Suprapubic skin (tissue), 4 donors: ENCODE results near the gene PAK1IP1. TPM values are rescaled to one million over a fixed set of nuclear protein-coding genes. Genes with fewer than 3 reads are reported as not detected.
"Not testable (repeated sequence)": the region's sequence is repeated elsewhere in the genome, so short reads cannot be mapped to it uniquely, and the experiment has no call there.

Experiments used
- DNase-seq, 2 donors: peaks; one replicate each; pipeline ENCODE4 v3.0.0-alpha.2; 2019; ENCODE audit warnings: low spot score in 2 of 2
- H3K27ac ChIP-seq: fragments of 200-600 bp; sonication (generic); one replicate; pipeline ENCODE4 v1.5.1; 2019
- H3K27me3 ChIP-seq: fragments of 200-600 bp; sonication (generic); one replicate; pipeline ENCODE4 v1.5.1; 2019
- H3K36me3 ChIP-seq: fragments of 200-600 bp; sonication (generic); one replicate; pipeline ENCODE4 v1.5.1; 2019
- H3K4me1 ChIP-seq: fragments of 200-600 bp; sonication (generic); one replicate; pipeline ENCODE4 v1.5.1; 2019
- H3K4me3 ChIP-seq: fragments of 200-600 bp; sonication (generic); one replicate; pipeline ENCODE4 v1.5.1; 2019; ENCODE audit warnings: mild to moderate bottlenecking
- H3K9me3 ChIP-seq: fragments of 200-600 bp; sonication (generic); one replicate; pipeline ENCODE4 v1.5.1; 2019
- EP300 ChIP-seq: sonication (generic); formaldehyde crosslinking; IDR thresholded peaks from one replicate; pipeline ENCODE4 v1.6.1; 2017; ENCODE audit warnings: antibody characterized with exemption
- POLR2A ChIP-seq, 2 donors: fragments of 450-650 bp; IDR thresholded peaks; one replicate each; pipeline ENCODE4 v1.6.1; 2017; ENCODE audit warnings: antibody characterized with exemption in 2 of 2, mild to moderate bottlenecking in 2 of 2, moderate library complexity in 2 of 2
- POLR2AphosphoS5 ChIP-seq, 3 donors: sonication (generic); formaldehyde crosslinking; IDR thresholded peaks; one replicate each; pipeline ENCODE4 v1.6.1; 2017; ENCODE audit warnings: antibody characterized with exemption in 3 of 3
- WGBS: methylation state at CpG from one replicate; pipeline ENCODE4 v1.1.5; 2018; 5-methylcytosine and 5-hydroxymethylcytosine counted together
- total RNA-seq, 4 donors: library from RNA; depleted of rRNA; stranded (reverse); fragments of >200 nt; gene quantifications; one replicate each; pipeline ENCODE4 v1.1.0, GENCODE V29; 2016
- TF ChIP-seq, protein P1 (sequence below), 2 donors: fragments of 200-600 bp in 1 of 2; fragments of 450-650 bp in 1 of 2; sonication (generic) in 1 of 2; IDR thresholded peaks; one replicate each; pipeline ENCODE4 v1.5.1; 2016 to 2019; ENCODE audit warnings: antibody characterized with exemption in 2 of 2, mild to moderate bottlenecking in 1 of 2, moderate library complexity in 1 of 2

The PAK1IP1 gene, protein sequence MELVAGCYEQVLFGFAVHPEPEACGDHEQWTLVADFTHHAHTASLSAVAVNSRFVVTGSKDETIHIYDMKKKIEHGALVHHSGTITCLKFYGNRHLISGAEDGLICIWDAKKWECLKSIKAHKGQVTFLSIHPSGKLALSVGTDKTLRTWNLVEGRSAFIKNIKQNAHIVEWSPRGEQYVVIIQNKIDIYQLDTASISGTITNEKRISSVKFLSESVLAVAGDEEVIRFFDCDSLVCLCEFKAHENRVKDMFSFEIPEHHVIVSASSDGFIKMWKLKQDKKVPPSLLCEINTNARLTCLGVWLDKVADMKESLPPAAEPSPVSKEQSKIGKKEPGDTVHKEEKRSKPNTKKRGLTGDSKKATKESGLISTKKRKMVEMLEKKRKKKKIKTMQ
- 10 to 100 TPM in 3 of 4 donors, 1 to 10 TPM in 1; 8.8 to 17.5 (median 13.4) TPM for total RNA-seq

DNA sequence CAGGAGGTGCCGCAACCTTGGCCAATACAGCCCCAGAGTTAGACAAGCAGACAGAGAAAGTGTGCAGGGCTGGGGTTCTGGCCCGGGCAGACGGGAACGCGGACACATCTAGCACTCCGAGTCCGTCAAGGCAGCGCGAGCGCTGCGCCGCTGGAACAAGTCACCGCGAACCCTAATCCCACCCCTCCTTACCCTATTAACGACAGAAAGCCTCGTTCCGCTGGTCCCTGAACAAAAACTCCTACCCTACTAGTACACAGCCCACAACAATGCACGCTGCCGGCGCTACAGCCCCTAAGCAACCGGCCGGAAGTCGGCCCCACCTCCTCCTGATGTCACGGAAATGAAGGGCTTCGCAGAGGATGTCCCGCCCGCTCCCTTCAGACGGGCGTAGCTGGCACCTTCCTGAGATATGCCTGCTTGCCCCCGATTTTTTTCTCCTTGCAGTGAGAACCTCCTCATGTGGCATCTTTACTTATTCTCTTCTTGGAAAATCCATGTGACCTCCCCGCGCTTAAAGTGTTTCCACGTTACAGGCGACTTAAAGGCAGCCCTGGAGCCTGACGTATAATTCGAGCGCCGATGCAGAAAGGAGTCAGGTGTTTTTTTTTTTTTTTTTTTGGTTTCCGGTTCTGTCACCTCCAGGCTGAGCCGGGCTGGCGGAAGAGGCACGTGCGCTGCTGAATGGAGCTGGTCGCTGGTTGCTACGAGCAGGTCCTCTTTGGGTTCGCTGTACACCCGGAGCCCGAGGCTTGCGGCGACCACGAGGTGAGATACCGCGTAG, at the start of gene PAK1IP1, which contains the start of gene C6orf52:
PAK1IP1 (plus strand) TSS at position 671 of the 784 bp plus-strand sequence; CDS start at position 685, 14 bp downstream.
C6orf52 (minus strand) TSS at position 315 of the 784 bp plus-strand sequence. CDS start 7,066 bp downstream, outside the sequence.
- TF ChIP-seq, protein P1, sequence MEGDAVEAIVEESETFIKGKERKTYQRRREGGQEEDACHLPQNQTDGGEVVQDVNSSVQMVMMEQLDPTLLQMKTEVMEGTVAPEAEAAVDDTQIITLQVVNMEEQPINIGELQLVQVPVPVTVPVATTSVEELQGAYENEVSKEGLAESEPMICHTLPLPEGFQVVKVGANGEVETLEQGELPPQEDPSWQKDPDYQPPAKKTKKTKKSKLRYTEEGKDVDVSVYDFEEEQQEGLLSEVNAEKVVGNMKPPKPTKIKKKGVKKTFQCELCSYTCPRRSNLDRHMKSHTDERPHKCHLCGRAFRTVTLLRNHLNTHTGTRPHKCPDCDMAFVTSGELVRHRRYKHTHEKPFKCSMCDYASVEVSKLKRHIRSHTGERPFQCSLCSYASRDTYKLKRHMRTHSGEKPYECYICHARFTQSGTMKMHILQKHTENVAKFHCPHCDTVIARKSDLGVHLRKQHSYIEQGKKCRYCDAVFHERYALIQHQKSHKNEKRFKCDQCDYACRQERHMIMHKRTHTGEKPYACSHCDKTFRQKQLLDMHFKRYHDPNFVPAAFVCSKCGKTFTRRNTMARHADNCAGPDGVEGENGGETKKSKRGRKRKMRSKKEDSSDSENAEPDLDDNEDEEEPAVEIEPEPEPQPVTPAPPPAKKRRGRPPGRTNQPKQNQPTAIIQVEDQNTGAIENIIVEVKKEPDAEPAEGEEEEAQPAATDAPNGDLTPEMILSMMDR (IDR thresholded peaks at IDR 0.05) = no peak
- TF ChIP-seq POLR2A (IDR thresholded peaks at IDR 0.05) (peak; percentile 50 to 76), POLR2AphosphoS5 (IDR thresholded peaks at IDR 0.05) (peak; percentile 57 to 92 (median 83)), EP300 (no peak)
- H3K9me3 ChIP-seq = no peaks in the 10 kb centered on the region
- peaks cover 39% of the 10 kb centered on the region for H3K4me1 ChIP-seq

DNA sequence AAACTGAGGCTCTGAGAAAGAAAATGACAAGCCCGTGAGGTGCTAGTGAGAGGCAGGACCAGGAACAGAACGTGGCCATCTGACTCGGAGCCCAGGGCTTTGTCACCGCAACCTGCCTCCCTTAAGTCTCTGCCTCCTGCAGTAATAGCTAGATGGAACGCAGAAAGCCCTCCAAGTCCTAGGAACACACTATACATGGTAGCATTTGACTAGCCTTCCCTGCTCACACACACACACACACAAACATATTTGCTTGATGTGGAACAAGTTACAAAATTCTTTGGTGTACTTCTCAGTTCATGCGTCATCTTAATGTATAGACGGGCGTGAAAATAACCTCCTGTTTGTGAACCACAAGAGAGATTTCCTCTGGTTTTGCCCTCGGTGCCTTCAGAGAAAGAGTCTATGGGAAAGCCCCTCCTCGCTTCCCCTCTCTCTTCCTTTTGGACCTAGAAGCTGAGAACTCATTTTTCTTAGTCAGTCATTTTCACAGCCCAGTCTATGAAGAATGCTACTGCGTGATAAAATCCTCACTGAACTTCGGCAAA, 39.2 kb upstream of the PAK1IP1 start:
- DNase-seq = no peak
- TF ChIP-seq EP300 = no peak
- no peak for TF ChIP-seq POLR2A (IDR thresholded peaks at IDR 0.05)
- TF ChIP-seq POLR2AphosphoS5 (IDR thresholded peaks at IDR 0.05) = no peak
- TF ChIP-seq, protein P1 (IDR thresholded peaks at IDR 0.05) = no peak
- no peaks in the 10 kb centered on the region for H3K36me3 ChIP-seq
- no peak overlapping the region for H3K27ac ChIP-seq
- no peaks in the 10 kb centered on the region for H3K4me1 ChIP-seq
- H3K27me3 ChIP-seq = peaks cover 9% of the 10 kb centered on the region
- no peaks in the 10 kb centered on the region for H3K9me3 ChIP-seq
- H3K4me3 ChIP-seq = no peak overlapping the region
- WGBS = 72% methylated on average over 12 of the region's 12 CpGs

More for the DNA sequence above, at the start of gene PAK1IP1, which contains the start of gene C6orf52:
- Histone ChIP-seq H3K4me3 (peak within 1 kb of the TSS; percentile 91), H3K27ac (peak within 1 kb of the TSS; percentile 97), H3K27me3 (no peaks in the 10 kb centered on the region), H3K36me3 (peaks cover 16% of the 10 kb centered on the region)
- DNase-seq = peak; percentile 97
- WGBS = 0% methylated on average over 38 of the region's 53 CpGs

DNA sequence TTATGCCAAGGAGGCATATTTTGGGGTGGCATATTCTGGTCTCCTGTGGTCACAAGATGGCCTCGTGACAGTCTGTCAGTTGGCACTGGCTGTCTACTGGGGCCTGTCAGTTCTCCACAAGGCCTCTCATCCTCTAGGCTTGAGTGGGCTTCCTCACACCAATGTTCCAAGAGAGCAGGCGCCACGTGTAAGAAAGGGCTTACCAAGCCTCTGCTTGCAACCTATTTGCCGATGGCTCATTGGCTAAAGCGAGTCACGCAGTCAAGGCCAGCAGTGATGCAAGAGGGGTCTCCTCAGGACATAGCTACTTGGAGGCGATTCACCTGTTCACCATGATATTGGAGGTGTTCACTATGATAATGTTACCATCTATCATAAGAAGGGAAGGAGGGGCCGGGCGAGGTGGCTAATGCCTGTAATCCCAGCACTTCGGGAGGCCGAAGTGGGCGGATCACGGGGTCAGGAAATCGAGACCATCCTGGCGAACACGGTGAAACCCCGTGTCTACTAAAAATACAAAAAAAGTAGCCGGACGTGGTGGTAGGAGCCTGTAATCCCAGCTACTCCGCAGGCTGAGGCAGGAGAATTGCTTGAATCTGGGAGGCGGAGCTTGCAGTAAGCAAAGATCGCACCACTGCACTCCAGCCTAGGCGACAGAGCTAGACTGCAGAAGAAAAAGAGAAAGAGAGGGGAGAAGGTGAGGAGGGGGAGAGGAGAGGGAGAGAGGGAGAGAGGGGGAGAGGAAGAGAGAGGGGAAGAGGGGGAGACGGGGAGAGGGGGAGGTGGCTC, 35.7 kb upstream of the PAK1IP1 start:
- Histone ChIP-seq H3K4me3 (peak overlapping the region; percentile 22), H3K4me1 (no peaks in the 10 kb centered on the region), H3K27me3 (peaks cover 4% of the 10 kb centered on the region), H3K27ac (no peak overlapping the region), H3K9me3 (no peaks in the 10 kb centered on the region), H3K36me3 (no peaks in the 10 kb centered on the region)
- WGBS = 83% methylated on average over 24 of the region's 24 CpGs
- TF ChIP-seq, protein P1 (IDR thresholded peaks at IDR 0.05) = no peak
- no peak for TF ChIP-seq POLR2A (IDR thresholded peaks at IDR 0.05)
- no peak for DNase-seq

- H3K36me3 ChIP-seq = no peaks in the 10 kb centered on the region
- no peak overlapping the region for H3K27ac ChIP-seq
- no peak for DNase-seq
- H3K4me3 ChIP-seq = peak overlapping the region; percentile 22
- no peaks in the 10 kb centered on the region for H3K9me3 ChIP-seq
- no peak for TF ChIP-seq POLR2AphosphoS5 (IDR thresholded peaks at IDR 0.05)
- TF ChIP-seq POLR2A (IDR thresholded peaks at IDR 0.05) = no peak
- no peak for TF ChIP-seq EP300
- TF ChIP-seq, protein P1 (IDR thresholded peaks at IDR 0.05) = no peak
- no peaks in the 10 kb centered on the region for H3K4me1 ChIP-seq
- no peaks in the 10 kb centered on the region for H3K27me3 ChIP-seq
- WGBS = 73% methylated on average over 34 of the region's 48 CpGs
Measured at GRCh38 chr6:10659699-10660348, 34.9 kb upstream of the PAK1IP1 start.

GRCh38 chr6:10660431-10661191, 34.2 kb upstream of the PAK1IP1 start:
- WGBS = 90% methylated on average over 10 of the region's 11 CpGs
- not testable (repeated sequence) for H3K9me3 ChIP-seq, H3K27me3 ChIP-seq, H3K4me3 ChIP-seq, DNase-seq, H3K4me1 ChIP-seq, H3K27ac ChIP-seq, H3K36me3 ChIP-seq
